ENCODE measurements around the gene EIF4A2.
A peak's percentile ranks its signal among the peaks of the same experiment; 100 is the strongest.

EIF4A2 gene

DNA sequence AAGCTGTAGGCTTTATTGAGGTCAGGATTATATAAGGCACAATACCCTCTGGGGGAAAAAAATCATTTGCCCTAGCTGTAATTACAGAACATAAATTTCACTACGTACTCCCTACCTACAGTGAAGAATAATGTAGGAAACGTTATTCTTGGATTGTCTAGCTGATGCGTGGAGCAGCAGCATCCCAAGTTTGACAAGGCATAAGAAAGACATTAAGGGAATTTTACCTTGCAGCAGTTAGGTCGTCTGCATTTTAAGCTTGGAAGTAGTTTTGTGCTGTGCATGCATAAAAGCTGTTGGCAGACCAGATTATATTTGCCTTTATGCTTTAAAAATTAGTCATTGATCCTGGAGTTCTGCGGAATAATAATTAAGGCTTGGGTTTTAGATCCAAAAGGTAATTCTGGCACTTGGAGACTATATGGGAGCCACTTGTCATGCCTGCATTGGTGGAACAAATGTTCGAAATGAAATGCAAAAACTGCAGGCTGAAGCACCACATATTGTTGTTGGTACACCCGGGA is 2.2 kb downstream of the EIF4A2 start:
- Histone ChIP-seq H3K4me3 (ENCODE audit: insufficient read length, low read depth) (peak overlapping the region; percentile 99), H3K4me1 (ENCODE audit: insufficient read depth, insufficient read length) (no peaks in the 10 kb centered on the region), H3K9ac (ENCODE audit: insufficient read length, low read depth) (peak overlapping the region; percentile 100), H3K27me3 (ENCODE audit: insufficient read depth, insufficient read length) (no peaks in the 10 kb centered on the region), H3K9me3 (ENCODE audit: insufficient read depth, low read length) (no peaks in the 10 kb centered on the region), H3K36me3 (ENCODE audit: insufficient read depth, insufficient read length, low read length) (peaks cover 66% of the 10 kb centered on the region)
- TF ChIP-seq SUZ12 (IDR thresholded peaks at IDR 0.05; ENCODE audit: extremely low read depth, insufficient read depth, insufficient read length) = no peak
- no peak for DNase-seq (ENCODE audit: low read depth, low spot score)

- TF ChIP-seq SUZ12 (IDR thresholded peaks at IDR 0.05; ENCODE audit: extremely low read depth, insufficient read depth, insufficient read length) = no peak
- no peak for TF ChIP-seq YY1 (IDR thresholded peaks at IDR 0.05; ENCODE audit: insufficient read depth, insufficient read length)
- TF ChIP-seq ZNF274 (IDR thresholded peaks at IDR 0.05; ENCODE audit: low read depth, low read length) = no peak
- Histone ChIP-seq H3K36me3 (ENCODE audit: insufficient read depth, insufficient read length, low read length) (peaks cover 80% of the 10 kb centered on the region), H3K9me3 (ENCODE audit: insufficient read depth, low read length) (no peaks in the 10 kb centered on the region), H3K4me1 (ENCODE audit: insufficient read depth, insufficient read length) (no peaks in the 10 kb centered on the region), H3K27me3 (ENCODE audit: insufficient read depth, insufficient read length) (no peaks in the 10 kb centered on the region), H3K4me3 (ENCODE audit: insufficient read length, low read depth) (peak overlapping the region; percentile 99), H3K9ac (ENCODE audit: insufficient read length, low read depth) (peak overlapping the region; percentile 100)
- no peak for DNase-seq (ENCODE audit: low read depth, low spot score)
These were observed 3.5 kb downstream of the EIF4A2 start for GRCh38 chr3:186786922-186787321.

GRCh38 chr3:186787642-186788481 is 4.5 kb downstream of the EIF4A2 start:
- no peaks in the 10 kb centered on the region for H3K9me3 ChIP-seq (ENCODE audit: insufficient read depth, low read length)
- no peak for DNase-seq (ENCODE audit: low read depth, low spot score)
- H3K36me3 ChIP-seq (ENCODE audit: insufficient read depth, insufficient read length, low read length) = peaks cover 89% of the 10 kb centered on the region
- no peak for TF ChIP-seq YY1 (IDR thresholded peaks at IDR 0.05; ENCODE audit: insufficient read depth, insufficient read length)
- no peak for TF ChIP-seq ZNF274 (IDR thresholded peaks at IDR 0.05; ENCODE audit: low read depth, low read length)
- no peak for TF ChIP-seq SUZ12 (IDR thresholded peaks at IDR 0.05; ENCODE audit: extremely low read depth, insufficient read depth, insufficient read length)
- H3K4me3 ChIP-seq (ENCODE audit: insufficient read length, low read depth) = no peak overlapping the region
- no peaks in the 10 kb centered on the region for H3K4me1 ChIP-seq (ENCODE audit: insufficient read depth, insufficient read length)
- no peak overlapping the region for H3K9ac ChIP-seq (ENCODE audit: insufficient read length, low read depth)
- H3K27me3 ChIP-seq (ENCODE audit: insufficient read depth, insufficient read length) = no peaks in the 10 kb centered on the region

DNA sequence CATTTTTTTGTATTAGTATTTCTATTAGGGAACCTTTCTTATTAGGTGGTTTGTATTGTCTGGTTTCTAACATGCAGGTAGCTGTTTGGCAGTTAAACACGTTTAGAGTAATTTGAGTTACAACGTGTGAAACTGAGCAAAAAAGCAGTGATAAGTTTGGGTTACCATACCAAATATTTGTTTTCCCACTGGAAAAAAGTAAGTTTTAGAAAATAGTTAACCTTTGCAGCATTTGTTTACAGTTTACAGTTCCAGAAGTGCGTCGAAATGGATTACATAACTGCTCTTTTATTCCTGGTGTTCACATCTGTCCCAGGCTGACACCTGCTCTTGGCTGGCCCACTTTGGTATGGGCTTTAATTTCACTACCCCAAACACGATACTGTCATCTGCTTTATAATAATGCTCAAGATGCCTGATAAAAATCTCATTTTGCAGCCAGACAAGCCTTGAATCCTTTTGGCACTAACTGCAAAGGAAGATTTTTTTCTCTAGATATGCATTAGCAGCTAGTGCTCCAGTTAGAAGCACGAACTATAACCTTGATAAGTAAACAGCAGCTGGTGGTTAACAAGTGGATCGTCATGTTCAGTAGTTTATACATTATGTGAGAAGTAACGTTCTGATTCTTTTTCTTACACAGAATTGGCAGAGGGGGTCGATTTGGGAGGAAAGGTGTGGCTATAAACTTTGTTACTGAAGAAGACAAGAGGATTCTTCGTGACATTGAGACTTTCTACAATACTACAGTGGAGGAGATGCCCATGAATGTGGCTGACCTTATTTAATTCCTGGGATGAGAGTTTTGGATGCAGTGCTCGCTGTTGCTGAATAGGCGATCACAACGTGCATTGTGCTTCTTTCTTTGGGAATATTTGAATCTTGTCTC is 5.3 kb downstream of the EIF4A2 start:
- Histone ChIP-seq H3K9me3 (ENCODE audit: insufficient read depth, low read length) (no peaks in the 10 kb centered on the region), H3K36me3 (ENCODE audit: insufficient read depth, insufficient read length, low read length) (peaks cover 94% of the 10 kb centered on the region), H3K4me1 (ENCODE audit: insufficient read depth, insufficient read length) (no peaks in the 10 kb centered on the region), H3K27me3 (ENCODE audit: insufficient read depth, insufficient read length) (no peaks in the 10 kb centered on the region), H3K4me3 (ENCODE audit: insufficient read length, low read depth) (no peak overlapping the region), H3K9ac (ENCODE audit: insufficient read length, low read depth) (no peak overlapping the region)
- TF ChIP-seq ZNF274 (IDR thresholded peaks at IDR 0.05; ENCODE audit: low read depth, low read length) = no peak
- DNase-seq (ENCODE audit: low read depth, low spot score) = no peak

GRCh38 chr3:186789554-186790260 is 6.3 kb downstream of the EIF4A2 start:
- H3K9ac ChIP-seq (ENCODE audit: insufficient read length, low read depth) = no peak overlapping the region
- DNase-seq (ENCODE audit: low read depth, low spot score) = no peak
- no peaks in the 10 kb centered on the region for H3K9me3 ChIP-seq (ENCODE audit: insufficient read depth, low read length)
- TF ChIP-seq SUZ12 (IDR thresholded peaks at IDR 0.05; ENCODE audit: extremely low read depth, insufficient read depth, insufficient read length) (no peak), ZNF274 (IDR thresholded peaks at IDR 0.05; ENCODE audit: low read depth, low read length) (no peak), YY1 (IDR thresholded peaks at IDR 0.05; ENCODE audit: insufficient read depth, insufficient read length) (no peak)
- no peak overlapping the region for H3K4me3 ChIP-seq (ENCODE audit: insufficient read length, low read depth)
- no peaks in the 10 kb centered on the region for H3K4me1 ChIP-seq (ENCODE audit: insufficient read depth, insufficient read length)
- H3K36me3 ChIP-seq (ENCODE audit: insufficient read depth, insufficient read length, low read length) = peaks cover 93% of the 10 kb centered on the region
- no peaks in the 10 kb centered on the region for H3K27me3 ChIP-seq (ENCODE audit: insufficient read depth, insufficient read length)

GRCh38 chr3:186790261-186790981 is 7.0 kb downstream of the EIF4A2 start:
- no peaks in the 10 kb centered on the region for H3K4me1 ChIP-seq (ENCODE audit: insufficient read depth, insufficient read length)
- H3K4me3 ChIP-seq (ENCODE audit: insufficient read length, low read depth) = no peak overlapping the region
- TF ChIP-seq YY1 (IDR thresholded peaks at IDR 0.05; ENCODE audit: insufficient read depth, insufficient read length) (no peak), SUZ12 (IDR thresholded peaks at IDR 0.05; ENCODE audit: extremely low read depth, insufficient read depth, insufficient read length) (no peak), ZNF274 (IDR thresholded peaks at IDR 0.05; ENCODE audit: low read depth, low read length) (no peak)
- no peaks in the 10 kb centered on the region for H3K27me3 ChIP-seq (ENCODE audit: insufficient read depth, insufficient read length)
- no peaks in the 10 kb centered on the region for H3K9me3 ChIP-seq (ENCODE audit: insufficient read depth, low read length)
- H3K36me3 ChIP-seq (ENCODE audit: insufficient read depth, insufficient read length, low read length) = peaks cover 93% of the 10 kb centered on the region
- H3K9ac ChIP-seq (ENCODE audit: insufficient read length, low read depth) = no peak overlapping the region
- no peak for DNase-seq (ENCODE audit: low read depth, low spot score)

Data from NT2/D1 (cell line).